ENCODE measurements around the gene RABIF.
"Not testable (repeated sequence)": the region's sequence is repeated elsewhere in the genome, so short reads cannot be mapped to it uniquely, and the experiment has no call there.

Gene RABIF

DNA sequence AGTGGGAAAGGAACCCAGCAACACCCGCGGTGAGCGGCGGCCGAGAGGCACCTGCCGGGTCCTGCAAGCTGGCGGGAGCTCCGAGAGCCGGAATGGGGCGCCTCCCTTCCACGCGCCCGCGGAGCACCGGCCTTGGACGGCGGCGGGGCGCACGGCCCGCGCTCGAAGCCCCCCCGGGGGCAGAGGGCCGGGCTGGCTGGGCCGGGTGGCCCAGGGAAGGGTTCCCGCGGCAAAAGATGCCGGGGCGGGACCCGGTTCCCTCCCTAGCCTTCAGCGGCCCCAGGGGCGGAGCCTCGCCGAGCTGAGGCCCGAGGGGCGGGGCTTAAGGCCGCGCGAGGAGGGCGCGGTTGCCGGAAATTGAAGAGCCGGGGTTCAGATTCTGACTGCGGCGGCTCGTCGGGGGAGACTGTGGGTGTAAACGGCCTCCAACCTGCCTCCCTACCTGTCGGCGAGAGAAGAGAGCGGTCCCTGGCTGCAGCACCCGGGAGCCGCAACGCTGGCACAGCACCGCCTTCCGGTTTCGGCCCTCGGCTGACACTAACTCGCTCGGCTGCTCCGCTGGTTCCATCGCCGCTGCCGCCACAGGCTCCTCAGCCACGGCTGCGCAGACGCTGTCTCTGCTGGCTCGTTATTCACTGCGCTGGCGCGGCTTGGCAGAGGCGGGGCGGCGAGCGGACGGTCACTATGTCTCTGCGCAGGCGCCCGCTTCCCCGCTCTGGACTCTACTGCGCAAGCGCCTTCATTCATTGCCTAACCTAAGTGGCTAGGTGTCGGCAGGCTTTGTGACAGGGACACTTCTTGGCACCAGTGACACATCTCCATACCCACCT is at the start of gene RABIF:
Gene RABIF, minus strand, starts transcription at position 619 of the 830 bp plus-strand sequence. Its CDS starts 51 bp downstream, at position 568.
- TF ChIP-seq, protein P1, sequence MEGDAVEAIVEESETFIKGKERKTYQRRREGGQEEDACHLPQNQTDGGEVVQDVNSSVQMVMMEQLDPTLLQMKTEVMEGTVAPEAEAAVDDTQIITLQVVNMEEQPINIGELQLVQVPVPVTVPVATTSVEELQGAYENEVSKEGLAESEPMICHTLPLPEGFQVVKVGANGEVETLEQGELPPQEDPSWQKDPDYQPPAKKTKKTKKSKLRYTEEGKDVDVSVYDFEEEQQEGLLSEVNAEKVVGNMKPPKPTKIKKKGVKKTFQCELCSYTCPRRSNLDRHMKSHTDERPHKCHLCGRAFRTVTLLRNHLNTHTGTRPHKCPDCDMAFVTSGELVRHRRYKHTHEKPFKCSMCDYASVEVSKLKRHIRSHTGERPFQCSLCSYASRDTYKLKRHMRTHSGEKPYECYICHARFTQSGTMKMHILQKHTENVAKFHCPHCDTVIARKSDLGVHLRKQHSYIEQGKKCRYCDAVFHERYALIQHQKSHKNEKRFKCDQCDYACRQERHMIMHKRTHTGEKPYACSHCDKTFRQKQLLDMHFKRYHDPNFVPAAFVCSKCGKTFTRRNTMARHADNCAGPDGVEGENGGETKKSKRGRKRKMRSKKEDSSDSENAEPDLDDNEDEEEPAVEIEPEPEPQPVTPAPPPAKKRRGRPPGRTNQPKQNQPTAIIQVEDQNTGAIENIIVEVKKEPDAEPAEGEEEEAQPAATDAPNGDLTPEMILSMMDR (IDR thresholded peaks at IDR 0.05; ENCODE audit: low read depth, low read length), result peak; percentile 35
- peak; percentile 92 for DNase-seq (ENCODE audit: low read depth, low spot score)
- H3K4me3 ChIP-seq (ENCODE audit: low read depth, low read length), result peak within 1 kb of the TSS; percentile 84
- in situ Hi-C loops (cut with HindIII; ENCODE audit: low sequenced_read_pairs), result no loop called here

DNA sequence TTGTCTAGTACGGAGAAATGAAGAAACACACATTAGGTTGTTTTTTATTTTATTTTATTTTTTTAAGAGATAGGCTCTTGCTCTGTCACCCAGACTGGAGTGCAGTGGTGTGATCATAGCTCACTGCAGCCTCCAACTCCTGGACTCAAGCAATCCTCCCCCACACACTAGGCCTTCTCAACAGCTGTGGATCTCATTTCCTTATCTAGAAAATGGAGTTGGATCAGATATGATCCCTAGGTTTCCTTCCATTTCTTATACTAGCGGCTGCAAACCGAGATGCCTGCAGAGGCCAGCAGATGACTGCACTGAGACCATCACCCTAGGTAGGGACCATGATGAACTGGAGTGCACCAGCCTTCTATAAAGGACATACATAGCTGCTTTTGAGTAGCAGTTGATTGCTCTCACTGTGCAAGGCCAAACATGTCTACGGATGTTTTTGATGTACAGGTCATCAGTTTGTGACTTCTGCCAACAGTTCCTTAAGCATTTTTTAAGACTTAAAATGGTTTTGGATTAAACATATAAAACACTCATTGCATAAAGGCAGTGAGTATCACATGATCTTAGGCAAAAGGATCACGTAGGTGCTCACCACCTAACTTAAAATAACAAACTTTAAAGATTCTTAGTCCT is 49.5 kb upstream of the RABIF start:
- in situ Hi-C loops (cut with HindIII; ENCODE audit: low sequenced_read_pairs), result no loop called here
- TF ChIP-seq, protein P1 (IDR thresholded peaks at IDR 0.05; ENCODE audit: low read depth, low read length), result no peak
- no peak overlapping the region for H3K4me3 ChIP-seq (ENCODE audit: low read depth, low read length)
- no peak for DNase-seq (ENCODE audit: low read depth, low spot score)

DNA sequence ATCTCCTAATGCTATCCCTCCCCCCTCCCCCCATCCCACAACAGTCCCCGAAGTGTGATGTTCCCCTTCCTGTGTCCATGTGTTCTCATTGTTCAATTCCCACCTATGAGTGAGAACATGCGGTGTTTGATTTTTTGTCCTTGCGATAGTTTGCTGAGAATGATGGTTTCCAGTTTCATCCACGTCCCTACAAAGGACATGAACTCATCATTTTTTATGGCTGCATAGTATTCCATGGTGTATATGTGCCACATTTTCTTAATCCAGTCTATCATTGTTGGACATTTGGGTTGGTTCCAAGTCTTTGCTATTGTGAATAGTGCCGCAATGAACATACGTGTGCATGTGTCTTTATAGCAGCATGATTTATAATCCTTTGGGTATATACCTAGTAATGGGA is 47.5 kb upstream of the RABIF start:
- DNase-seq (ENCODE audit: low read depth, low spot score); H3K4me3 ChIP-seq (ENCODE audit: low read depth, low read length); in situ Hi-C loops (cut with HindIII; ENCODE audit: low sequenced_read_pairs): not testable (repeated sequence)

DNA sequence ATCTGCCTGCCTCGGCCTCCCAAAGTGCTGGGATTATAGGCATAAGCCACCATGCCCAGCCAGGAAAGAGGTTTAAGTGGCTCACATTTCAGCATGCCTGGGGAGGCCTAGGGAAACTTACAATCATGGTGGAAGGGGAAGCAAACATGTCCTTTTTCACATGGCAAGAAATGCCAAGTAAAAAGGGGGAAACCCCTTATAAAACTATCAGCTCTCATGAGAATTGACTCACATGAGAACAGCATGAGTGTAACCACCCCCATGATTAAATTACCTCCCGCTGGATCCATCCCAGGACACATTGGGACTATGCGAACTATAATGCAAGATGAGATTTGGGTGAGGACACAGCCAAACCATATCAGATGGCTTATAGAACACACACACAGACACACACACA is 46.9 kb upstream of the RABIF start:
- in situ Hi-C loops (cut with HindIII; ENCODE audit: low sequenced_read_pairs), result no loop called here
- TF ChIP-seq, protein P1 (IDR thresholded peaks at IDR 0.05; ENCODE audit: low read depth, low read length), result no peak
- DNase-seq (ENCODE audit: low read depth, low spot score), result no peak

DNA sequence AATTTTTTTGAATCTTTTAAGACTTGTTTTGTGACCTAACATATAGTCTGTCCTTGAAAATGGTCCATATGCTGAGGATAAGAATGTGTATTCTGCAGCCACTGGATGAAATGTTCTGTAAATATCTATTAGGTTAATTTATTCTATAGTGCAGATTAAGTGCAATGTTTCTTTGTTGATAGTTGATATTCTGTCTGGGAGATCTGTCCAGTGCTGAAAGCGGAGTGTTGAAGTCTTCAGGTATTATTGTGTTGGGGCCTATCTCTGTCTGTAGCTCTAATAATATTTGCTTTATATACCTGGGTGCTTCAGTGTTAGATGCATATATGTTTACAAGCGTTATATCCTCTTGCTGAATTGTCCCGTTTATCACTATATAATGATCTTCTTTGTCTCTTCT is 45.8 kb upstream of the RABIF start:
- in situ Hi-C loops (cut with HindIII; ENCODE audit: low sequenced_read_pairs), result no loop called here
- H3K4me3 ChIP-seq (ENCODE audit: low read depth, low read length), result no peak overlapping the region
- DNase-seq (ENCODE audit: low read depth, low spot score), result no peak
- TF ChIP-seq, protein P1 (IDR thresholded peaks at IDR 0.05; ENCODE audit: low read depth, low read length), result no peak

More for the DNA sequence above, 46.9 kb upstream of the RABIF start:
- H3K4me3 ChIP-seq (ENCODE audit: low read depth, low read length), result no peak overlapping the region

DNA sequence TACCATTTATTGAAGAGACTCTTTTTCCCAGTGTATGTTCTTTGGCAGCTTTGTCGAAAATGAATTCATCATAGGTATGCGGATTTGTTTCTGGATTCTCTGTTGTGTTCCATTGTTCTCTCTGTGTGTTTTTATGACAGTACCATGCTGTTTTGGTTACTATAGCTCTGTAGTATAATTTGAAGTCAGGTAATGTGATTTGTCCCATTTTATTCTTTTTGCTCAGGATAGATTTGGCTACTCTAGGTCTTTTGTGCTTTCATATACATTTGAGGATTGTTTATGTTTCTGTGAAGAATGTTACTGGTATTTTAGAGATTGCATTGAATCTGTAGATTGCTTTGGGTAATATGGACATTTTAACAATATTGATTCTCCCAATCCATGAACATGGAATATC is 43.5 kb upstream of the RABIF start:
- in situ Hi-C loops (cut with HindIII; ENCODE audit: low sequenced_read_pairs), result no loop called here
- TF ChIP-seq, protein P1 (IDR thresholded peaks at IDR 0.05; ENCODE audit: low read depth, low read length), result no peak

More for the DNA sequence above, 43.5 kb upstream of the RABIF start:
- H3K4me3 ChIP-seq (ENCODE audit: low read depth, low read length), result no peak overlapping the region
- no peak for DNase-seq (ENCODE audit: low read depth, low spot score)
